GM21723 (cell line): ENCODE data around the gene SLC5A10.

ENCODE experiments used
- ATAC-seq: cut with Tn5 transposase; IDR thresholded peaks from one replicate; pipeline ENCODE4 v1.9.1; 2021; ENCODE audit warnings: mild to moderate bottlenecking, moderate library complexity; ENCODE audit not compliant: unreplicated experiment

The SLC5A10 gene

GRCh38 chr17:18963126-18964017, 11.4 kb downstream of the SLC5A10 start:
- no peak for ATAC-seq

GRCh38 chr17:18964018-18964351, 12.0 kb downstream of the SLC5A10 start:
- ATAC-seq: no peak

- no peak for ATAC-seq
Observed at GRCh38 chr17:18964550-18964949, 12.6 kb downstream of the SLC5A10 start.

GRCh38 chr17:18965530-18966236, 13.7 kb downstream of the SLC5A10 start:
- no peak for ATAC-seq

GRCh38 chr17:18966831-18967624, 15.1 kb downstream of the SLC5A10 start:
- ATAC-seq: no peak

GRCh38 chr17:18967916-18968315, 16.0 kb downstream of the SLC5A10 start:
- ATAC-seq: no peak

GRCh38 chr17:18968345-18968744, 16.4 kb downstream of the SLC5A10 start:
- ATAC-seq: no peak

GRCh38 chr17:18968945-18969887, 17.3 kb downstream of the SLC5A10 start:
- no peak for ATAC-seq

- no peak for ATAC-seq
Observed at GRCh38 chr17:18970582-18971480, 18.9 kb downstream of the SLC5A10 start.

- no peak for ATAC-seq
Observed at GRCh38 chr17:18971801-18972200, 19.8 kb downstream of the SLC5A10 start.

- no peak for ATAC-seq
Observed at GRCh38 chr17:18974407-18975149, 22.6 kb downstream of the SLC5A10 start.

GRCh38 chr17:18975597-18975996, 23.6 kb downstream of the SLC5A10 start:
- no peak for ATAC-seq

GRCh38 chr17:18976201-18976600, 24.2 kb downstream of the SLC5A10 start:
- ATAC-seq: no peak

GRCh38 chr17:18977021-18977420, 25.1 kb downstream of the SLC5A10 start:
- ATAC-seq: no peak

GRCh38 chr17:18977646-18978045, 25.7 kb downstream of the SLC5A10 start:
- no peak for ATAC-seq

- no peak for ATAC-seq
Observed at GRCh38 chr17:18978050-18978449, 26.1 kb downstream of the SLC5A10 start.

GRCh38 chr17:18978655-18979054, 26.7 kb downstream of the SLC5A10 start:
- ATAC-seq: no peak

GRCh38 chr17:18980682-18981334, 28.8 kb downstream of the SLC5A10 start:
- no peak for ATAC-seq
